GM18517 (cell line): ENCODE measurements around the gene USH2A.
A peak's percentile ranks its signal among the peaks of the same experiment; 100 is the strongest.

ENCODE experiments used
- ATAC-seq: cut with Tn5 transposase; IDR thresholded peaks from one replicate; pipeline ENCODE4 v1.9.1; 2021; ENCODE audit warnings: mild to moderate bottlenecking, moderate library complexity; ENCODE audit not compliant: unreplicated experiment

Gene USH2A

GRCh38 chr1:215983680-215984079, 439.6 kb downstream of the USH2A start:
- no peak for ATAC-seq

GRCh38 chr1:215971793-215972441, 451.3 kb downstream of the USH2A start:
- no peak for ATAC-seq

GRCh38 chr1:215970406-215970805, 452.8 kb downstream of the USH2A start:
- ATAC-seq: no peak

DNA sequence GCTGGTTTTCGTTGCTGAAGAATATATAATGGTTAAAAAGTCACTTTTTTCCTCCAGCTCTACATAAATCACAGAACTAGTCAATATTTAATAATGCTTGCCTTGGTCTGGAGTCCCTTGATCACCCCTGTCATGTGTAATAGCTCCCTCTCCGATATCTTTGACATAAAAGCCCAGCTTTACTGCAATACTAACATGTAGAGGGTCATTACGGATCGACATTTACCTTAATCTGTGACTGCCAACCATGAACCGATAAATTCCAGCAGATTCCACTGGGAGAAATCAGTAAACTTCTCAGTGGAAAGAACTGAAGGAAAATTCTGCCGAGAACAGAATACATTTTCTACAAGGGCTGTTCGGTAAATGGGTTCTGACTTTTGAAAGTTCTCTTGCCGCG, 459.6 kb downstream of the USH2A start:
- ATAC-seq: no peak

GRCh38 chr1:215963040-215963439, 460.2 kb downstream of the USH2A start:
- ATAC-seq: no peak

DNA sequence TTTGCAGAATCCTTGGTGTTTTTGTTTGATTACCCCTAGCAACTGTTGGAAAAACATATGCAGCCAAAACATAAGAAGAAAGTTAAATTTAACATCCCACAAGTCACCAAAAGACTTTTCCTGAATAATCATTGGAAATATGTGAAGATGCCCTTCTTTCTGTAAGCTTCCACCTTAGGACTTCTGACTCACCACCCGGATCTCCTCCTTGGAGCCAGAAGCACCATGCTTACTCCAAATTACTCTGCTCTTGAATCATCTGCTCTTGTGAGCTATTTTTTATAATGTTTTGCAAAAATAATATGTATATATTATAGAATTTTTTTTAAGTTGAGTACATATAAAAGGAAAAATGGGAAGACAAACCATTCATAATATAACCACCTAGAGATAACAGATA, 464.4 kb downstream of the USH2A start:
- ATAC-seq: no peak

- no peak for ATAC-seq
Observed at GRCh38 chr1:215957663-215958062, 465.6 kb downstream of the USH2A start.

- ATAC-seq: no peak
Observed at GRCh38 chr1:215932558-215932957, 490.7 kb downstream of the USH2A start.

- ATAC-seq: no peak
Observed at GRCh38 chr1:215926670-215927069, 496.6 kb downstream of the USH2A start.

- ATAC-seq: no peak
Observed at GRCh38 chr1:215923129-215923824, 500.0 kb downstream of the USH2A start.

GRCh38 chr1:215911406-215911968, 511.8 kb downstream of the USH2A start:
- no peak for ATAC-seq

DNA sequence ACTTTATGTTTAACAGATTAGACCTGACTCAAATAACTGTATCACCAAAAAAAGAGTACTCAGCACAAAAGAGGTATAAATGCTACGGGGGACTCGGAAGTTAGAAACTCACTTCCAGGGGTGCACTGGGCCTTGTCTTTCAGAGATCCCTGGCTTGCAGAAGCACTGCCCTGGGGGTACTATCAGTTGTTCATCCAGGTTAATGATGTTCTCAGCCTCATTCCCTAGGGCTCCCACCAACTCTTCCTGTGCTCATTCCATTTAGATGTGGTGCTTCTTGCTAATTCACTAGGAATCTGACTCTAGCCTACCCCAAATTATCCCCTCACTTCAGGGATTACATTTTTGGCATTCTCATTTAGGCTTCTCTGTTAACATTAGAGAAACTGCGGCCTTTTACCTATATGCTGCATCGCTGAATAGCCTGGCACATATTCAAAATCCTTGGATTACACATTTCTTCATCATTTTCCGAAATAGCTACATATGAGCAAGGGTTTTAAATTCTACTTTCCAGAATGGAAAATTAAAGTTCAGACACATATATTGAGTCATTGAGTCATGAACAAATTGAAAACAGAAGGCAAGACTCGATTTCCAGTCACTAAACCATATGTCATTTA, 517.6 kb downstream of the USH2A start:
- no peak for ATAC-seq

DNA sequence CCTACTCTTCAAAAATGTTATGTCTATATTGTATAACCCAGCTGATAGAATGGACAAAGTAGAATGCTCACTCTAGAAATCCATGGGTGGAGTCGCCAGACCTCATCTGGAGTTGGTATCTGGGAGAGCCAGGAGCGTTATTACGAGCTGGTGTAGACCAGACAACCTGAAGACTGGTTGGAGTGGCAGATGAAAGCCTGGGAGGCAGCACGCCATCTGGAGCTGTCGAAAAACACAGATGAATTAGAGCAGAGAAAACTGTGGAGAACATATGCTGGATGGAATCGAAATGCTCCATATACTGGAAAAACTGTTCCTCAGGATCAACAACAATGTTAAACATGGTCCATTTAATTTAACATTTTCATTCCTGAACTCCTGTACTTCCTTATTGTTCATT, 522.6 kb downstream of the USH2A start:
- ATAC-seq: no peak

DNA sequence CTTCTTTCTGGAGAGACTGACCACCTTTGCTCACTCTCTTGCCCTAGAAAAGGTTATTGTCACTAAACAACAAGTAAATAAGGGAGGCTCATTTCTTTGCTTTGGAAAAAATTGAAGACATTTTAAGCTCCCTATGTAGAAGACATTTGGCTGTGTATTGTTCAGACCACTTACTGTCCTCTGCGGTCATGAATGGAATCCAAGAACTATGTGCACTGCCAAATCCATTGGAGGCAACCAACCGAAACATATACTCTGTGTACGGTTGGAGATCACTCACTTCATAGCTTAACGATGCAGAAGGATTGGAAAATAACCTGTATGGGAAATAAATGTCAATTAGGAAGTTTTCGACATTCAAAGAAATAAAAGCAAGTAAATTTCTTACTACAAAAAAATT, 523.3 kb downstream of the USH2A start:
- ATAC-seq: no peak

- ATAC-seq: no peak
Observed at GRCh38 chr1:215895893-215896292, 527.4 kb downstream of the USH2A start.

- ATAC-seq: no peak
Observed at GRCh38 chr1:215895276-215895675, 528.0 kb downstream of the USH2A start.

- no peak for ATAC-seq
Observed at GRCh38 chr1:215894617-215895016, 528.6 kb downstream of the USH2A start.

- no peak for ATAC-seq
Observed at GRCh38 chr1:215891266-215892057, 531.8 kb downstream of the USH2A start.

GRCh38 chr1:215890438-215890837, 532.8 kb downstream of the USH2A start:
- ATAC-seq: peak; percentile 71

DNA sequence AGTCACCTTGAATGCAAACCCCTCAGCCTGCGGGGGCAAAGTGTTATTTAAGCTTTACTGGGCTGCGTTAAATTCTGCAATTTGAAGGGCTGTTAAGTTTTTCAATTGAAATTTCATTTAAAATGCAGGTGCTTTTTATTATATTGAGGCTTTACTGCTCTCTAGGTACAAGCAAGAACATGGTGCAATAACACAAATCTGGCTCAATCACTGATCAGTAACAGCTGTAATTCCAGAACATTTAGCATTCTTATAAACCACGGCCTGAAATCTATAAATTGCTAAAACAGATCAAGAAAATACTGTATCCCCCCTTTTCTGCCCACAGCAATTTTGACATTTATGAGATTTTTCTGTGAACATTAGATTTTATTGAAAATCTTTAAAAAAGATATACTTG, 533.4 kb downstream of the USH2A start:
- ATAC-seq: no peak

GRCh38 chr1:215888159-215888558, 535.1 kb downstream of the USH2A start:
- no peak for ATAC-seq
